Measurements from ENCODE around the gene HRH1.

- TF ChIP-seq GATA1 (IDR thresholded peaks at IDR 0.05; ENCODE audit: low read depth, low read length) (no peak), POLR2A (IDR thresholded peaks at IDR 0.05; ENCODE audit: low read length) (no peak)
Observed at GRCh38 chr3:11276901-11277300, 122.6 kb downstream of the HRH1 start.

Measured in erythroblast (primary cell).